LNCaP clone FGC (cell line): Measurements from ENCODE around the gene BLMH.

Experiments
- DNase-seq: peaks from one replicate; pipeline ENCODE4 v3.0.0-alpha.2; 2011; ENCODE audit warnings: low read depth
- H3K4me3 ChIP-seq: 2 replicates; pipeline ENCODE4 v1.5.1; 2011; ENCODE audit warnings: mild to moderate bottlenecking, low read depth, low read length, control low read depth
- TF ChIP-seq, protein P1 (sequence below): IDR thresholded peaks from 2 replicates; pipeline ENCODE4 v1.5.1; 2012; ENCODE audit warnings: mild to moderate bottlenecking; ENCODE audit not compliant: control insufficient read depth, insufficient read depth; ENCODE audit errors: extremely low read depth

BLMH gene, protein sequence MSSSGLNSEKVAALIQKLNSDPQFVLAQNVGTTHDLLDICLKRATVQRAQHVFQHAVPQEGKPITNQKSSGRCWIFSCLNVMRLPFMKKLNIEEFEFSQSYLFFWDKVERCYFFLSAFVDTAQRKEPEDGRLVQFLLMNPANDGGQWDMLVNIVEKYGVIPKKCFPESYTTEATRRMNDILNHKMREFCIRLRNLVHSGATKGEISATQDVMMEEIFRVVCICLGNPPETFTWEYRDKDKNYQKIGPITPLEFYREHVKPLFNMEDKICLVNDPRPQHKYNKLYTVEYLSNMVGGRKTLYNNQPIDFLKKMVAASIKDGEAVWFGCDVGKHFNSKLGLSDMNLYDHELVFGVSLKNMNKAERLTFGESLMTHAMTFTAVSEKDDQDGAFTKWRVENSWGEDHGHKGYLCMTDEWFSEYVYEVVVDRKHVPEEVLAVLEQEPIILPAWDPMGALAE

DNA sequence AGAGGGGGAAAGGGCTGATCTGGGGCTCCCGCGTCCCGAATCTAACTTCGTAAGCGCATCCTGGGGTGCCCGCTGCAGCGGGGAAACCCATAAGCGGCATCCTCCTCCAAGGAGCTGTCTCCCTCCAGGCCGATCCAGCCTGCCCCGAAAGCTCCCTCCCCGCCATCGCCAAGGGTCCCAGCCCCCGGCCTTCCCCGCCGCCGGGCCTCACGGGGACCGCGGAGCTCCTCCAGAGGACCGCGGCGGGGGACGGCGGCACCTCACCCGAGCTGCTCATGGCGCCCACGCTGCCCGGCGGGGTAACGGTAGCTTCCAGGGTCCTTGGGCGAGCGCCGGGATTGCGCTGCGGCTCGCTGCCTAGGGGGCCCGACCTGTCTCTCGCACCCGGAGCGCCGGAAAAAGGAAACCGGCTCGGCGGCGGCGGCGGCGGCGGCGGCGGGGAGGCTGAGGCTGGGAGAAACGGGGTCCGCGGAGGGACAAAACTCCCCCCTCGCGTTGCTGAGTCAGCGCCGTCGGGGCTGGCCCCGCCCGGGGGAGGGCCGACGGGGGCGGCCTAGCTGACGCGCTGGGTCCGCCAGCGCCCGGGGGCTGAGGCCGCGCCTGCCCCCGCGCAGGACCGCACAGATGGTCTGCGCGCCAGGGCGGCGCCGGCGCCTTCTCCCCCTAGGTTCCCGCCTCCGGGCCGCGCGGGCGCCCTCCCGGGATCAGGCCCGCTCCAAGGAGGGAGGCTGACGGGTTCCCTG, at the start of gene BLMH:
Gene BLMH (minus strand): TSS at position 402 of the 743 bp plus-strand sequence. CDS start 125 bp downstream, at position 277.
- H3K4me3 ChIP-seq, result peak within 1 kb of the TSS; percentile 72
- DNase-seq, result no peak
- TF ChIP-seq, protein P1, sequence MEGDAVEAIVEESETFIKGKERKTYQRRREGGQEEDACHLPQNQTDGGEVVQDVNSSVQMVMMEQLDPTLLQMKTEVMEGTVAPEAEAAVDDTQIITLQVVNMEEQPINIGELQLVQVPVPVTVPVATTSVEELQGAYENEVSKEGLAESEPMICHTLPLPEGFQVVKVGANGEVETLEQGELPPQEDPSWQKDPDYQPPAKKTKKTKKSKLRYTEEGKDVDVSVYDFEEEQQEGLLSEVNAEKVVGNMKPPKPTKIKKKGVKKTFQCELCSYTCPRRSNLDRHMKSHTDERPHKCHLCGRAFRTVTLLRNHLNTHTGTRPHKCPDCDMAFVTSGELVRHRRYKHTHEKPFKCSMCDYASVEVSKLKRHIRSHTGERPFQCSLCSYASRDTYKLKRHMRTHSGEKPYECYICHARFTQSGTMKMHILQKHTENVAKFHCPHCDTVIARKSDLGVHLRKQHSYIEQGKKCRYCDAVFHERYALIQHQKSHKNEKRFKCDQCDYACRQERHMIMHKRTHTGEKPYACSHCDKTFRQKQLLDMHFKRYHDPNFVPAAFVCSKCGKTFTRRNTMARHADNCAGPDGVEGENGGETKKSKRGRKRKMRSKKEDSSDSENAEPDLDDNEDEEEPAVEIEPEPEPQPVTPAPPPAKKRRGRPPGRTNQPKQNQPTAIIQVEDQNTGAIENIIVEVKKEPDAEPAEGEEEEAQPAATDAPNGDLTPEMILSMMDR, result 0 out of 2 replicates have a peak, but pooled peaks have one; percentile 0

DNA sequence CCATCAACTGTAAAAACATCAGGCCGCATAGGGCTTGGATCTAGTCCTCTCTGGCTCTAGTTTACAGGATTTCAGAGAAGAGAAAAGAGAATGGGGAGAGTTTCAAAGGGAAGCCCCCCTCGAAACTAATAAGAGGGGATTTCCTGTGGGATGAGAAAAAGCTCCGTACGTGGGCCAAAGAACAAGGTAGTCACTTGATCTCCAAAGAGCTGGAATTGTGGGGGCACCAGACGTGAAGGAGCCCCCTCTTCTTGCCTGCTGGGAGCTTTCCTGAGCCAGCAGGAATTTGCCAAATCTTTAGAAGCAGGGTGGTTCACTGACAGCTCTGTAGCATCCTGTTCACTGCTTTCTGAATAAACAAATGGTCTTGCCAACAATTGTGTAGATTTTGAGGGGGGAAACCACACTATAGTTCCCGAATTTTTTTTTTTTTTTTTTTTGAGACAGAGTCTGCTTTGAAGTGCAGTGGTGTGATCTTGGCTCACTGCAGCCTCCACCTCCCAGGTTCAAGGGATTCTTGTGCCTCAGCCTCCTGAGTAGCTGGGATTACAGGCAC, 49.1 kb upstream of the BLMH start:
- no peak for DNase-seq
- no peak overlapping the region for H3K4me3 ChIP-seq
- TF ChIP-seq, protein P1, result no peak

DNA sequence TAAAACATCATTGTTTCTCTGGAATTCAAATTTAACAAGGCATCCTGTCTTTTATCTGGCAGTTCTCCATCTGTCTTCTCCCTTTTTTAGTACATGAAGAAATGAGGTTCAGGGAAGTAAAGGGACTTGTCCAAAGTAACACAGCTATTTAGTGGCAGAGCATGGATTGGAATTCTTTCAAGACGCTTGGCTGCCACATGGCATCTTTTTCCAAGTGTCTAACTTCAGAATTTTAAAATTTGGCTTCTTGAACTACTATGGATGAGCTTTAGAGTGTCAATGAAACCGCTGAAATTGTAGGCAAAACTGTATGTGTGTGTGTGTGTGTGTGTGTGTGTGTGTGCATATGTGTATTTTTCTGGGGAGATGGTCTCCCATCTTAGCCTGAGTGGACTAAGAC, 47.3 kb upstream of the BLMH start:
- TF ChIP-seq, protein P1, result no peak

DNA sequence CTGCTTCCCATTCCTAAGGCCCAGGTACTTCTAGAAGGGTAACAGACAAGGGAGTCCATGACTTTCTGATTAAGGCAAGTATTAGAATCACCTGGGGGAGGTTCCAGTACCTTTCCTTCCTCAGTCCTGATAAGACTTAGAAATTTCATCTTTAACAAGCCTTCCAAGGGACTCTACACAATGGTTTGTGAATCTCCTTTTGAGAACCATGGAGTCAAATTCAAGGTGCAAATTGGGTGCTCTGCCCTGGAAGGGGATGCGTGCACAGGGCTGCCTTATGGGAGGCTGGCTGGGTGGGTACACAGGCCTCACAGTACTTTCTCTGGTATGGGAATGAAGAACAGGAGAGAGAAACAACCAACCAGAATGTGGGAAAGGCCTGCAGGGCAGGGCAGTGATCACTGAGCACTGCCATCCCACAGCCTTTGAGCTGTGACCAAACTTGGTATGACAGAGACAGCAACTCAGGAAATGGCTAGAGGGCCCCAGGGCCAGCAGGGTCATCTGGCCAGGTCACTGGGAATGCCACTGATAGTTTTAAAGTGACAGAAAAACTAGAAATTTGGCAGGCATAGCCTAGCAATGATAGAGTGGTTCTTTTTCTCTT, 45.8 kb upstream of the BLMH start:
- H3K4me3 ChIP-seq, result no peak overlapping the region
- TF ChIP-seq, protein P1, result no peak
- DNase-seq, result no peak

More for the DNA sequence above, 47.3 kb upstream of the BLMH start:
- no peak for DNase-seq
- H3K4me3 ChIP-seq, result no peak overlapping the region

DNA sequence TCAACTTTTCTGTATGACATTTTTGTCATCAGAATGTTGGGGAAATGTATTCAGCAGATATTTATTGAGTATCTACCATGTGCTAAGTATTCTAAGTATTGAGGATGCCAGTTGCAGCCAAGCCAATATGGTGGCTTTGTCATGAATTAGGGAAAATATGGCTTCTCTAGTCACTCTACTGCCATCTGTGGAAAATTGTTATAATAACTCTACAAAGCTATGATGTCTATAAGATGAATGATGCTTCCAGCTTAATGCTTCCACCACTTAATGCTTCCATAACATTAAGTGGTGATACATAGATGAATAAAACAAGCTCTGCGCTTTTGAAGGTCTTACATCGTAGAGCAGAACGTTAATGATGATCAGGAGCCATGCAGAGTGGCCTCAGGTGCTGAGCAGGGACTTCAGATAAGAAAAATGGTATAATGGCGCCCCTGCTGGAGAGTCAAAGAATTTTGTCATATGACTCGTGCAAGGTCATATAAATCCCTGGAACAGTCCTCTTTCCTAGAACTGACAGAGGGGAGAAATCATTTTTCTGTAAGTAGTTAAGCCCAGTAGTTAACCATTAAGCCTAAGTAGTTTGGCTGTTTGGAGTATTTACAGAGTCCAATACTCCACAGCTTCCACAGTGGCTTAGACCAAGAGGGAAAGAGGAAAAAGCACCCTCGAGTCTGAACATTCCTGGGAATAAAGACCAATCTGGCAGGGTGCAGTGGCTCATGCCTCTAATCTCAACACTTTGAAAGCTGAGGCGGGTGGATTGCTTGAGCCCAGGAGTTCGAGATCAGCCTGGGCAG, 44.8 kb upstream of the BLMH start:
- TF ChIP-seq, protein P1, result peak; percentile 45
- DNase-seq, result no peak
- H3K4me3 ChIP-seq, result no peak overlapping the region

DNA sequence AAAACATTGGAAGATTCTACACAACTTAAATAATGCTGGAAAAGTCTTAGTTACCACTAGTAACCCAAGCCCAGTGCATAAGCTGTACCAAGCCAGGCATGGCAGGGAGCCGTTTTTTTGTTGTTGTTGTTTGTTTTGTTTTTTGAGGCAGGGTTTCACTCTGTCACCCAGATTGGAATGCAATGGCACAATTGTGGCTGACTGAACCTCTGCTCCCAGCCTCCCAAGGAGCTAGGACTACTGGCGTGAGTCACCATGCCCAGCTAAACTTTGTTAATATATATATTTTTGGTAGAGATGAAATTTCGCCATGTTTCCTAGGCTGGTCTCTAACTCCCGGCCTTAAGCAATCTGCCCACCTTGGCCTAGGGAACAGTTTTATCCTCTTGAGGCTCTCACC, 42.7 kb upstream of the BLMH start:
- no peak for DNase-seq
- H3K4me3 ChIP-seq, result no peak overlapping the region
- TF ChIP-seq, protein P1, result no peak
